NCI-H345 treated with DMSO at 0.1 percent for 48 hours (cell line): ENCODE data around the gene TRIM67.

Experiments used
- DNase-seq: peaks from one replicate; lab custom pipeline; 2025; ENCODE audit not compliant: unreplicated experiment; lab: John Stamatoyannopoulos, UW

TRIM67 gene

GRCh38 chr1:231232870-231233734, 71.2 kb downstream of the TRIM67 start:
- DNase-seq: no peak

- DNase-seq: no peak
Observed at GRCh38 chr1:231233735-231234417, 72.0 kb downstream of the TRIM67 start.

GRCh38 chr1:231234506-231234905, 72.6 kb downstream of the TRIM67 start:
- no peak for DNase-seq

- no peak for DNase-seq
Observed at GRCh38 chr1:231235526-231236207, 73.8 kb downstream of the TRIM67 start.

GRCh38 chr1:231236208-231236591, 74.3 kb downstream of the TRIM67 start:
- no peak for DNase-seq

- DNase-seq: no peak
Observed at GRCh38 chr1:231236938-231237337, 75.1 kb downstream of the TRIM67 start.

GRCh38 chr1:231238298-231238697, 76.4 kb downstream of the TRIM67 start:
- no peak for DNase-seq

- DNase-seq: no peak
Observed at GRCh38 chr1:231240531-231240882, 78.6 kb downstream of the TRIM67 start.

GRCh38 chr1:231240883-231241735, 79.3 kb downstream of the TRIM67 start, which contains the start of gene GNPAT:
TSS of gene GNPAT (plus strand) at chr1:231241212. CDS start at chr1:231241379, 167 bp downstream.
- peak; percentile 73 for DNase-seq

GRCh38 chr1:231241750-231242149, 79.9 kb downstream of the TRIM67 start:
- DNase-seq: peak; percentile 18

- DNase-seq: no peak
Observed at GRCh38 chr1:231242516-231243198, 80.8 kb downstream of the TRIM67 start.

GRCh38 chr1:231248778-231249177, 86.9 kb downstream of the TRIM67 start:
- no peak for DNase-seq

GRCh38 chr1:231252336-231252735, 90.5 kb downstream of the TRIM67 start:
- no peak for DNase-seq

GRCh38 chr1:231260351-231260750, 98.5 kb downstream of the TRIM67 start:
- DNase-seq: no peak

GRCh38 chr1:231264642-231265041, 102.8 kb downstream of the TRIM67 start:
- DNase-seq: no peak

- DNase-seq: no peak
Observed at GRCh38 chr1:231265379-231265778, 103.5 kb downstream of the TRIM67 start.

- no peak for DNase-seq
Observed at GRCh38 chr1:231266811-231267322, 105.0 kb downstream of the TRIM67 start.
